Esophagus muscularis mucosa (tissue), 4 donors: ENCODE data around the gene KIR2DL3. TPM values are rescaled to one million over a fixed set of nuclear protein-coding genes. Genes with fewer than 3 reads are reported as not detected.

Experiments
- DNase-seq: peaks from one replicate; pipeline ENCODE4 v3.0.0-alpha.2; 2017; ENCODE audit errors: extremely low spot score
- H3K27ac ChIP-seq, 4 donors: fragments of 200-600 bp; sonication (generic); replicated peaks in 1 of 4; 1 replicate in 3 of 4; 2 replicates in 1 of 4; pipeline ENCODE4 v1.5.1; 2016 to 2019; ENCODE audit warnings: mild to moderate bottlenecking in 1 of 4
- H3K27me3 ChIP-seq, 4 donors: fragments of 200-600 bp; sonication (generic); one replicate each; pipeline versions ENCODE4 v1.5.1 to v1.6.0; 2016 to 2019
- H3K36me3 ChIP-seq, 4 donors: fragments of 200-600 bp; sonication (generic); one replicate each; pipeline ENCODE4 v1.5.1; 2016 to 2019
- H3K4me1 ChIP-seq, 4 donors: fragments of 200-600 bp; sonication (generic); one replicate each; pipeline ENCODE4 v1.5.1; 2016 to 2019
- H3K4me3 ChIP-seq, 4 donors: fragments of 200-600 bp; sonication (generic); 1 replicate in 2 of 4; 2 replicates in 2 of 4; pipeline ENCODE4 v1.5.1; 2016 to 2019; ENCODE audit warnings: mild to moderate bottlenecking in 4 of 4, moderate library complexity in 1 of 4
- H3K9me3 ChIP-seq, 4 donors: fragments of 200-600 bp; sonication (generic); 1 replicate in 3 of 4; 2 replicates in 1 of 4; pipeline ENCODE4 v1.5.1; 2016 to 2019
- EP300 ChIP-seq: sonication (generic); formaldehyde crosslinking; IDR thresholded peaks from one replicate; pipeline ENCODE4 v1.6.1; 2017; ENCODE audit warnings: antibody characterized with exemption
- POLR2A ChIP-seq: fragments of 450-650 bp; IDR thresholded peaks from one replicate; pipeline ENCODE4 v1.6.1; 2017; ENCODE audit warnings: antibody characterized with exemption, moderate library complexity, mild to moderate bottlenecking, low read depth
- POLR2AphosphoS5 ChIP-seq, 2 donors: sonication (generic); formaldehyde crosslinking; IDR thresholded peaks; one replicate each; pipeline ENCODE4 v1.6.1; 2017; ENCODE audit warnings: antibody characterized with exemption in 2 of 2
- WGBS: methylation state at CpG from one replicate; pipeline ENCODE4 v1.1.5; 2018; 5-methylcytosine and 5-hydroxymethylcytosine counted together
- intact Hi-C: fragments of 100-400 bp; cut with DNase I; formaldehyde crosslinking; loops from one replicate; pipeline ENCODE4 v1.15.1; 2023
- total RNA-seq, 4 donors: library from RNA; depleted of rRNA; stranded (reverse); fragments of >200 nt; gene quantifications; one replicate each; pipeline versions ENCODE4 v1.1.0 to v1.2.1, GENCODE V29; 2016
- TF ChIP-seq, protein P1 (sequence below), 3 experiments: fragments of 200-600 bp in 2 of 3; fragments of 450-650 bp in 1 of 3; sonication (generic) in 2 of 3; IDR thresholded peaks; one replicate each; pipeline ENCODE4 v1.5.1; 2017 to 2019; ENCODE audit warnings: antibody characterized with exemption in 3 of 3, mild to moderate bottlenecking in 2 of 3, moderate library complexity in 1 of 3

KIR2DL3 gene
- total RNA-seq, 4 donors from 2014 or later = not detected

DNA sequence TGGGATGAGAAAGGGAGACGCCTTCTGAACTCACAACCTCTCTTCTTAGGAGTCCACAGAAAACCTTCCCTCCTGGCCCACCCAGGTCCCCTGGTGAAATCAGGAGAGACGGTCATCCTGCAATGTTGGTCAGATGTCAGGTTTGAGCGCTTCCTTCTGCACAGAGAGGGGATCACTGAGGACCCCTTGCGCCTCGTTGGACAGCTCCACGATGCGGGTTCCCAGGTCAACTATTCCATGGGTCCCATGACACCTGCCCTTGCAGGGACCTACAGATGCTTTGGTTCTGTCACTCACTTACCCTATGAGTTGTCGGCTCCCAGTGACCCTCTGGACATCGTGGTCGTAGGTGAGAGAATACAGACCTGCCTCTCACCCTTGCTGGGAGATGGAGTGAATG lies 10.8 kb upstream of the KIR2DL3 start:
- DNase-seq = no peak
- Histone ChIP-seq H3K9me3 (peaks cover 0 to 5% (median 2%) of the 10 kb centered on the region in 4 donors), H3K4me3 (no peak overlapping the region), H3K27ac (no peak overlapping the region), H3K4me1 (no peaks in the 10 kb centered on the region), H3K36me3 (no peaks in the 10 kb centered on the region), H3K27me3 (no peaks in the 10 kb centered on the region)
- intact Hi-C loops = no loop called here
- TF ChIP-seq POLR2AphosphoS5 (IDR thresholded peaks at IDR 0.05) = no peak
- no peak for TF ChIP-seq POLR2A
- TF ChIP-seq, protein P1, sequence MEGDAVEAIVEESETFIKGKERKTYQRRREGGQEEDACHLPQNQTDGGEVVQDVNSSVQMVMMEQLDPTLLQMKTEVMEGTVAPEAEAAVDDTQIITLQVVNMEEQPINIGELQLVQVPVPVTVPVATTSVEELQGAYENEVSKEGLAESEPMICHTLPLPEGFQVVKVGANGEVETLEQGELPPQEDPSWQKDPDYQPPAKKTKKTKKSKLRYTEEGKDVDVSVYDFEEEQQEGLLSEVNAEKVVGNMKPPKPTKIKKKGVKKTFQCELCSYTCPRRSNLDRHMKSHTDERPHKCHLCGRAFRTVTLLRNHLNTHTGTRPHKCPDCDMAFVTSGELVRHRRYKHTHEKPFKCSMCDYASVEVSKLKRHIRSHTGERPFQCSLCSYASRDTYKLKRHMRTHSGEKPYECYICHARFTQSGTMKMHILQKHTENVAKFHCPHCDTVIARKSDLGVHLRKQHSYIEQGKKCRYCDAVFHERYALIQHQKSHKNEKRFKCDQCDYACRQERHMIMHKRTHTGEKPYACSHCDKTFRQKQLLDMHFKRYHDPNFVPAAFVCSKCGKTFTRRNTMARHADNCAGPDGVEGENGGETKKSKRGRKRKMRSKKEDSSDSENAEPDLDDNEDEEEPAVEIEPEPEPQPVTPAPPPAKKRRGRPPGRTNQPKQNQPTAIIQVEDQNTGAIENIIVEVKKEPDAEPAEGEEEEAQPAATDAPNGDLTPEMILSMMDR (IDR thresholded peaks at IDR 0.05) = no peak
- TF ChIP-seq EP300 = no peak
- 73% methylated on average over 9 of the region's 10 CpGs for WGBS

DNA sequence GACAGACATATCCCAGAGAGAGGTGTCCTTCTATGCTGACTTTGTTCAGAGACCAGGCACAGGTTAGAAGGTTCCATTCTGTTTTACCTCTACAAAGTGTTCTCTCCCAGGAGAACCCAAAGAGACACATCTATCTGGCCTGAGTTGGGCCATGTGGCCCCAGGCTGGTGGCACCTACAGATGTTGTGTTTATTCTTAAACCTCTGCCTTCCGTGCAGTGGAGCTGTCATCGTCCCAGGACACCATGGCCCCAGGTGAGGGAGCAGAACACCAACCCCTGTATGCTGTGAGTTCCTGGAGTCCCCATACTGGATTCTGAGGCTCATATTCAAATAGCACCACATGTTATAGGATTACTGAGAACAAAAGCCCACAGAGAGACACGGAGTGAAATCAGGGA lies 10.1 kb upstream of the KIR2DL3 start:
- H3K4me3 ChIP-seq = no peak overlapping the region
- H3K27me3 ChIP-seq = no peaks in the 10 kb centered on the region
- 56% methylated on average over 3 of the region's 3 CpGs for WGBS
- H3K27ac ChIP-seq = no peak overlapping the region
- intact Hi-C loops = no loop called here
- TF ChIP-seq EP300 = no peak
- no peak for DNase-seq
- H3K4me1 ChIP-seq = no peaks in the 10 kb centered on the region
- H3K9me3 ChIP-seq = peaks cover 0 to 2% (median 0%) of the 10 kb centered on the region in 4 donors
- H3K36me3 ChIP-seq = no peaks in the 10 kb centered on the region

DNA sequence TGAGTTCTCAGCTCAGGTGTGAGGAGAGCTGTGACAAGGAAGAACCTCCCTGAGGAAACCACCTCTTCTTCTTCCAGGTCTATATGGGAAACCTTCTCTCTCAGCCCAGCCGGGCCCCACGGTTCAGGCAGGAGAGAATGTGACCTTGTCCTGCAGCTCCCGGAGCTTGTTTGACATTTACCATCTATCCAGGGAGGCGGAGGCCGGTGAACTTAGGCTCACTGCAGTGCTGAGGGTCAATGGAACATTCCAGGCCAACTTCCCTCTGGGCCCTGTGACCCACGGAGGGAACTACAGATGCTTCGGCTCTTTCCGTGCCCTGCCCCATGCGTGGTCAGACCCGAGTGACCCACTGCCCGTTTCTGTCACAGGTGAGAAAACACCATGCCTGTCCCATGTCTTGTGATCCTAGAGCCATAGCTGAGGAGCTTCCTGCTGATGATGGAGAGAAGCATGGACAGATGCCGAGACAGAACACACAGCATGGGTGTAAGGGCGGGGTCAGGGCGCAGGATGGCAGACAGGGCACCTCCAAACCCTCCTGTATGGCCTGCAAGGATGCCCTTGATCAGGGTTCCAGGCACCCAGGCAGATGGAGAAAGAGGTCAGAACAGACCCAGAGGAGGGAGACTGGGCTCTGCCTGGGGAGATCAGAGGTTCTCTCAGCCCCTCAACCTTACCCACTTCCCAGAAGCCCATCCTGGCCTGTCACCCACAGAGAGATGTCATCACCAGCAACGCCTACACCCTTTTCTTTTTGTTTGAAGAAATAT lies 8.7 kb upstream of the KIR2DL3 start:
- WGBS = 74% methylated on average over 14 of the region's 15 CpGs

DNA sequence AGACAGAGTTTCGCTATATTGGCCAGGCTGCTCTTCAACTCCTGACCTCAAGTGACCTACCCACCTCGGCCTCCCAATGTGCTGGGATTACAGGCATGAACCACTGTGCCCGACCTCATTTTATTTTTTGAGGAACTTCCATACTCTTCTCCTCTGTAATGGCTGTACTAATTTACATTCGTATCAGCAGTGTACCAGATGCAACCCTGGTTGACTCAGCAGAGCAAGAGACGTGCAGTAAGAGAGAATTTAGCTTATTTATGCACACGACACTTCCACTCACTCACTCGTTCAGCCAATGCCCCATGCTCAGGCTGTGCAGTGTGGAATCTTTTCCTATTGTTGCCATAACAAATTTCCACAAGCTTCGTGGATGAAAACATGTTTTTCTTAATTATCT lies 7.1 kb upstream of the KIR2DL3 start:
- WGBS = 60% methylated on average over 8 of the region's 8 CpGs
- no peak overlapping the region for H3K27ac ChIP-seq

More for the DNA sequence above, 8.7 kb upstream of the KIR2DL3 start:
- no peak for DNase-seq
- intact Hi-C loops = no loop called here
- Histone ChIP-seq H3K4me1 (no peaks in the 10 kb centered on the region), H3K4me3 (no peak overlapping the region), H3K36me3 (no peaks in the 10 kb centered on the region), H3K9me3 (peaks cover 0 to 2% (median 0%) of the 10 kb centered on the region in 4 donors), H3K27me3 (no peaks in the 10 kb centered on the region), H3K27ac (no peak overlapping the region)
- TF ChIP-seq POLR2A = no peak
- TF ChIP-seq, protein P1 (IDR thresholded peaks at IDR 0.05) = no peak
- no peak for TF ChIP-seq POLR2AphosphoS5 (IDR thresholded peaks at IDR 0.05)
- TF ChIP-seq EP300 = no peak

DNA sequence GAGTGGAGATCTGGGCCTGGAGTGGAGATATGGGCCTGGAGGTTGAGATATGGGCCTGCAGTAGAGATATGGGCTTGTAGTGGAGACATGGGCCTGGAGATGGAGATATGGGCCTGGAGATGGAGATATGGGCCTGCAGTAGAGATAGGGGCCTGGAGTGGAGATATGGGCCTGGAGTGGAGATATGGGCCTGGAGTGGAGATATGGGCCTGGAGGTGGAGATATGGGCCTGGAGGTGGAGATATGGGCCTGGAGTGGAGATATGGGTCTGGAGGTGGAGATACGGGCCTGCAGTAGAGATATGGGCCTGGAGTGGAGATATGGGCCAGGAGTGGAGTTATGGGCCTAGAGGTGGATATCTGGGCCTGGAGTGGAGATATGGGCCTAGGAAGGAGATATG lies 402 bp downstream of the KIR2DL3 start:
- 42% methylated on average over 1 of the region's 1 CpG for WGBS

More for the DNA sequence above, 7.1 kb upstream of the KIR2DL3 start:
- TF ChIP-seq EP300 = no peak
- no peak for TF ChIP-seq POLR2A
- no peak for TF ChIP-seq POLR2AphosphoS5 (IDR thresholded peaks at IDR 0.05)
- TF ChIP-seq, protein P1 (IDR thresholded peaks at IDR 0.05) = no peak
- DNase-seq = no peak
- Histone ChIP-seq H3K27me3 (no peaks in the 10 kb centered on the region), H3K9me3 (peaks cover 0 to 2% (median 0%) of the 10 kb centered on the region in 4 donors), H3K36me3 (no peaks in the 10 kb centered on the region), H3K4me1 (no peaks in the 10 kb centered on the region), H3K4me3 (no peak overlapping the region)
- intact Hi-C loops = no loop called here

More for the DNA sequence above, 402 bp downstream of the KIR2DL3 start:
- H3K27ac ChIP-seq = no peak overlapping the region
- H3K4me3 ChIP-seq = no peak overlapping the region
- no peaks in the 10 kb centered on the region for H3K4me1 ChIP-seq
- no peaks in the 10 kb centered on the region for H3K9me3 ChIP-seq
- TF ChIP-seq POLR2A = no peak
- TF ChIP-seq, protein P1 (IDR thresholded peaks at IDR 0.05) = no peak
- TF ChIP-seq EP300 = no peak
- TF ChIP-seq POLR2AphosphoS5 (IDR thresholded peaks at IDR 0.05) = no peak
- intact Hi-C loops = no loop called here
- H3K36me3 ChIP-seq = no peaks in the 10 kb centered on the region
- H3K27me3 ChIP-seq = peaks cover 0 to 12% (median 0%) of the 10 kb centered on the region in 4 donors
- no peak for DNase-seq
